GM18520 (cell line): ENCODE data around the gene TGFA.

Experiments used
- ATAC-seq: cut with Tn5 transposase; IDR thresholded peaks from one replicate; pipeline ENCODE4 v1.9.1; 2021; ENCODE audit not compliant: unreplicated experiment

Gene TGFA

DNA sequence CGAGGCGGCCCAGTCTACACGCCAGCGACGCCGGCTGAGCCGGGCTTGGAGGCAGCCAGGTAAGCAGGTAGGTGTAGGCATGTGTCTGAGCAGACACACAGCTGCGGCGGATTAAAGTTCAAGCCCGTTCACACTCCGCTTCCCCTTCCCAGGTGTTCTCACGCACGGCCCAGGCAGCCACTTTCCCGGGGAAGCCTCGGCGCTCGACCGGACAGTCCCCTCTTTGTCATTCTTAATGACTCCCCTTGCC is 367 bp downstream of the TGFA start:
- no peak for ATAC-seq

DNA sequence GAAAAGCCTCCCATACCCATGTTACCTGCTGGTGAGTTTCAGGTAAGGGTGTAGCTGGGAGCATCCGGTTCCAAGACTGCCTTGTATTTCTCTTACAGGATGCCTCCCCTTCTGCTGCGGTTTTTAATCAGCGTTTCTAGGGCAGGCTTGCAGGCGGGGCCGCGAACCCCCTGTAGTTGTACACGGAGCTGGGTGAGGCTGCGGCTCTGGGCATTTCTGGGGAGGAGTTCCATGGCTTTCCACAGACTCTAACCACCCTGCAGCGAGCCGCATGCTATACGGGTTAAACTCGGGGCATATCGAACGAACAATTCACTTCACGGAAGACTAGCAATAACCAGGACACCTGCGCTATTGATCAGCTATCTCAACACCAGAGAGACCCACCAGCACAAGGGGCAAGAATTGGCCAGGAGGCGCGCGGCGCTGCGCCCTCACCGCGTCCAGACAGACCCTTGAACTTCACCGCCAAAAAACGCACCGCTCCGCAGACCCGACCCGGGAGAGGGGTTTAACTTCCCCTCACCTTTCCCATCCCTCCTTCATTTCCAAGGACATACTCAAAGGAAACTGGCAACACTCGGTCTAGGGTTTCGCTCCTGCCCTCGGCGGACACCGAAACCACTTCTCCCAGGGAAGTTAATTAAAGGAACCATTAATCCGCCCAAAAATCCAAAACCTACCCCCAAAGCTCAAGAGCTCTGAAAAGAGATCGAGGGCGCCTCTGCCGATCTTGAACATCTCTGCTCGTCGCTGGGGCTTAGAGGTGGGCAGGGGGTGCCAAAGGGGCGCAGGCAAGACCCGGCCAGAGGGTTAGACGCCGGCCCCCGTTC is 909 bp downstream of the TGFA start:
- ATAC-seq: no peak

DNA sequence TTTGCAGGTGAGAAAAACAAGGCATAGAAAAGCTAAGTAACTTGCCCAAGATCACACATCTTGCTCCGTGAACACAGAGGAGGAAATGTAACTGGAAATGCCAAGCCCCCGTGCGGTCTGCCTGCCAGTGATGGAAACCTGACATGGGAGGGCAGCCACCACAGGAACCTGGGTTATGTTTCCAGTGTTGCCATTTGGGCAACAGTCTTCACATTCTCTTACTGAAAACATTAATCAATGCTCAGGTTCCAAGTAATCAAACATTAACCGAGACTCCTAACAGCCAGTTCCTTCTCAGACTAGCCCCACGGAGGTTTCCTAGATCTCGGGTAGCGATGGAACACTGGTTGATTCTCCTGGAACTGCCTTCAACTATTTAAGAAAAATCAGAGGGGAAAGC is 2.5 kb downstream of the TGFA start:
- no peak for ATAC-seq

DNA sequence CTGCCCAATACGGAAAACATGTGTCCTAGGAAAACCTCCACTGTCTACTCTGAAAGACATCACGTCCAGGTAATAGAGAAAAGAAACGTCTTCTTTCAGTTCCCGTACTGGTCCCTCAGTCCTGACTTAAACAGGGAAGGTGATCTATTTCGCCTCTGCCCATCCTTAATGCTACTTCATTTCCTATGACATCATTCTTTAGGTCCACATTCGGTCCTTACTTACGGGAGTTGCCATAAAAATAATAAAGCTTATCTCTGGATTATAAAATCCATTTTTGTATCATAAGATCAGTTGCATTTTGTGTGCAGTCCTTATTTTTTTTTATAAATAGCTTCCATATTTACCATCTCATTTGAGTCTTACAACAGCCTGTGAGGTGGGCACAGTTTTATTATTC is 3.7 kb downstream of the TGFA start:
- no peak for ATAC-seq

DNA sequence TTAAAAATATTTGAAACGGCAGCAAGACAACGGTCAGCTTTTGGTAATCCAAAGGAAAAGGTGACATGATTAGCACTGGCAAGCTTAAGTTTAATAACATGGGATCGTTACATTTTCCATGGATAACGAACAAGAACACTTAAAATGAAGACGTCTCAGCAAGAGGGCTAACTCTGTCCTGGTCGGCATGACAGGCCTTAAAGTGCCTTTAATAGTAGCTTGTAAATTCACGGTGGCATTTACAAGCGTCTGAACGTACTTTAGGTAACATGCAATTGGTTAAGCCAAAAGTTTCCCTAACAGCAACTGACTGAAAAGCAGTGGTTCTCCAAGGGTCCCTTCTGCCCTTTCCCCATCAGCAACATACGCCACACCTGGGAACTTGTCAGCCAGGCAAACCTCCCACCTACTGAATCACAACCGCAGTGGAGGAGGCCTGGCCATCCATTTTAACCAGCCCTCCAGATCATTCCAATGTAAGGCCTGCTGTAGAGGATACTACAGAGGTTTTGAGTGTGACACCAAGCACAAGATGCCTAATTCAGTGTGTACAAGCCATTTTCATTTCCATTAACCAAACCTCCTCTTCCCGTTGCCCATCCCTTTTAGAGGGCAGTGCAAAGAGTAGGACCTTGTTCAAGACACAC is 4.4 kb downstream of the TGFA start:
- no peak for ATAC-seq

DNA sequence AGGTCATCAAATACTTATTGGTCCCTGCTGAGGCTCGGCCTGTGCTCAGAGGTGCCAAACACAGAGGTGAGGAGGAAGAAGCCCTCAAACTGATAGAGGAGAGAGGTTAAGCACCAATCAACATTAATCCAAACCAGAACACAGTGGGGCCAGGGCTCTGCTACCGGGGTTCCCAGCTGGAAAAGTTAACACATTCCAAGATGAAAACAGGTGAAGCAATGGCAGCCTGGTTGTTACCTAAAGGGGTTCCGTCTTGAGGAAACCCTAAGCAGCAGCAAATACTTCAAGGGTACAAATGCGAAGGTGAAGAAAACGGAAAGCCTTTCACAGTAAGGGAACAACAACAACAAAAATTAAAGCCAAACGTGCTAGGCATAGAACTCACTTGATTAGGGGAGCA is 5.4 kb downstream of the TGFA start:
- no peak for ATAC-seq

DNA sequence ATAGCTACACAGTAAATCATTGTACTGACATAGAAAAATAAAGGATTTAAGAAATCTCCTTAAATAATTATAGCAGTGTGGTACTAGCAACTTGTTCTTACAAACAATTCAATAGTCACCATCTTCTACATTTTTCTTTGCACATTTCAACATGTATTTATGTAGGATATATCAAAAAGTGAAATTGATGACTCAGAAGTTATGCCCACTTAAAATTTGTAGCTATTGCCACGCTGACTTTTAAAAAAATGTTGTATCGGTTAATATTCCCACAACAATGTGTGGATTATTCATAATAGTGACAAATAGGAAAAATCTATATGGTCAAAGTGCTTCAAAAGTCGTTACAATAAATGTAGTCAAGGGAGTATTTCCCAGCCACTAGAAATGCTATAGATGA is 6.7 kb downstream of the TGFA start:
- ATAC-seq: no peak

DNA sequence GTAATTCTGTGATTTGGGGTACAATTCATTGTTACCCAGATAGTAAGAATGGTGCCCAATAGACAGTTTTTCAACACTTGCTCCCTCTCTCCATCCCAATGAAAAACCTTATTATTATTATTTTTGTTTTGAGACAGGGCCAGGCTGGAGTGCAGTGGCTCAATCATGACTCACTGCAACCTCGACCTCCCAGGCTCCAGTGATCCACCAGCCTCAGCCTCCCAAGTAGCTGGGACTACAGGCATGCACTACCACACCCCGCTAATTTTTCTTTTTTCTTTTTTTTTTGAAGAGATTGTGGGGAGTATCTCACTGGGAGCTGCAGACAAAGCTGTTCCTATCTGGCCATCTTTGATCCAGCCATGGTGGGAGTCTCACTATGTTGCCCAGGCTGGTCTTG is 7.2 kb downstream of the TGFA start:
- no peak for ATAC-seq

DNA sequence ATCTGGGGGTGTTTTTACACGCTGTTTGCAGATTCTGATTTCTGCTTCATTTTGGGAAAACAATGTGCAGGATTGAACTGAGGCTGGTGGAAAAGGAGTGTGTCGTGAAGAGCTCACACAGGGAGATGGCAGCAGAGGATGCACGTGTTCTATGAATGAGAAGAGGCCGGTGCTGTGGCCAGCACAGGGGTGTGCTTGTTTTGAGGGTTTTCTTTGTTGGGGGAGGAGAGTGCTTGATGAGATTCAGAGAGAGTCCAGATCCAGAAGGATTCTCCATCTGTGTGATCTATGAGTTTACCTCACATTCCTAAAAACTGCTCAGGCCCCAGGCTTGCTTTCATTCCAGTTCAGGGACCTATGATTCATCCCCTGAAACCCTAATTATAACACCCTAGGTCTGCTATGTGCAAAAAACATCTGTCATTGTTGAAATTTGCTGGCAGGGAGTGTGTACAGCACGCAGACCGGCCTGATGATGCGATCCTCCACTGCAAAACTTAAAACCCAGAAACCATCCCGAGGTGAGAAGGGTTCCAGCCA is 12.1 kb downstream of the TGFA start:
- ATAC-seq: no peak

DNA sequence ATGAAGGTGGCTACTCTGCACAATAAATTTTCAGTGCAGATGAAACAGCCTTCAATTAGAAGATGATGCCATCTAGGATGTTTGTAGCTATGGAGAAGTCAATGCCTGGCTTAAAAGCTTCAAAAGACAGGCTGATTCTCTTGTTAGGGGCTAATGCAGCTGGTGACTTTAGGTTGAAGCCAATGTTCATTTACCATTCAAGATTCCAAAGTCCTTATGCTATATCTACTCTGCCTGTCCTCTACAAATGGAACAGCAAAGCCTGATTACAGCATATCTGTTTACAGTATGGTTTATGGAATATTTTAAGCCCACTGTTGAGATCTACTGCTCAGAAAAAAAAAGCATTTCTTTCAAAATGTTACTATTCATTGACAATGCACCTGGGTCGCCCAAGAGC is 15.8 kb downstream of the TGFA start:
- no peak for ATAC-seq

DNA sequence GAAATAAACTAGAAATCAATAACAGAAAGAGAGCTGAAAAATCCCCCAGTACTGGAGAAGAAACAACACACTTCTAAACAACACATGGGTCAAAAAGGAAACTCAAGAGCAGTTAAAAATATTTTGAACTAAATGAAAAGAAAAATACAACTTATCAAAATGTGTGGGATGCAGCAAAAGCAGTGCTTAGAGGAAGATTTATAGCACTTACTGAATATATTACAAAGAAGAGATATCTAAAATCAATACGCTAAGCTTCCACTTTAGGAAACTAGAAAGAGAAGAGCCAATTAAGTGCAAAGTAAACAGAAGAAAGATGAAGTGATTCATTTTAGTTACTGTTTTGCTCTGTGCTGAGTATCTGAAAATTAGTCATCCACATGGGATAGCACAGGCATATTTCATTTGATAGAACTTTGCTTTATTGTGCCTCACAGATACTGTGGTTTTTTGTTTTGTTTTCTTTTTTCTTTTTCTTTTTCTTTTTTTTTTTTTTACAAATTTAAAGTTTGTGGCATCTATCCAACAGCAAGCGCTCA is 17.0 kb downstream of the TGFA start:
- ATAC-seq: no peak

DNA sequence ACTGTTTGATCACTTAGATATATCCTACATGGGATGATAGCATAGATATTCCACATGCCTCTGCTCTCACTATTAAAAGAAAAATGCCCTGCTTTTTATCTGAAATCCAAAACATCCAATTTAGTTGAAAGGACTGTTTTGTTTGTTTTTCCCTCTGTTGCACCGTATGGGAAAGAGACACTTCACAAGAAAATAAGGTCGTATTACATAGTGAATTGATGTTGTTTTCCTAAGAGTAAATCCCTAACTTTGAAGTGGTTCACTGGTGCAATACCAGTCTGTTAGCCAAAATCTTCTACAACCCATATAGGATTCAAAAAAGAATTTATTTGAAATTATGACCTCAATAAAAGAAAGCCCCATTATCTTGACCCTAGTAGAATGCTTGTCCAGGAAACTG is 18.1 kb downstream of the TGFA start:
- no peak for ATAC-seq

DNA sequence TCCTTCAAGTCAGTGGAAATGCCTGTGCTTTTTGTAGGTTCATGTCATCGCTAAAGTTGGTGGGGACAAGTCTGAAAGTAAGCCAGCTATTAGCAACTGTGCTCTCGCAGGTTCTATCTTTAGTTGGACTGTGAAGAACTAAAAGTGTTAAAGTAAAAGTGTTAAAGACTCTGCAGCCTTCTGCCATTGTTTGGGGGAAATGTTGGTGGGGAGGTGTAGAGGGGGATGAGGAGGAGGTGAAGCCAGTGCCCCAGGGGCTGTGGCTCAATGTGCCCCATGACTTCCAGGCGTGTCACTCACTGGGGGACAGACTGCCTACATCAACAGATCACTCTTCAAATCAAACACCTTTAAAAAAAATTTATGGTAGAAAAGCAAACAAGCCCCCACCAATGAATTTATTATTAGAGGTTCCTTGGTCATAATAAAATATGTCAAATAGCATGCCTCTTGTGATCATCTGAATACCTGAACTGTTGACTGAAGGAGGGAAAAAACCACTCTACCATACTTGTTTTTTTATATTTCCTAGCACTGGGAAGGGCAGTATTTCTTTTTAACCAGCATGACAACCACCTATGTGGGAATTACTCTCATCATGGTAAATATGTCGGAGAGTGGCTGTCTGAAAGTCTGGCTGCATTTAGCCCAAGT is 19.3 kb downstream of the TGFA start:
- no peak for ATAC-seq

DNA sequence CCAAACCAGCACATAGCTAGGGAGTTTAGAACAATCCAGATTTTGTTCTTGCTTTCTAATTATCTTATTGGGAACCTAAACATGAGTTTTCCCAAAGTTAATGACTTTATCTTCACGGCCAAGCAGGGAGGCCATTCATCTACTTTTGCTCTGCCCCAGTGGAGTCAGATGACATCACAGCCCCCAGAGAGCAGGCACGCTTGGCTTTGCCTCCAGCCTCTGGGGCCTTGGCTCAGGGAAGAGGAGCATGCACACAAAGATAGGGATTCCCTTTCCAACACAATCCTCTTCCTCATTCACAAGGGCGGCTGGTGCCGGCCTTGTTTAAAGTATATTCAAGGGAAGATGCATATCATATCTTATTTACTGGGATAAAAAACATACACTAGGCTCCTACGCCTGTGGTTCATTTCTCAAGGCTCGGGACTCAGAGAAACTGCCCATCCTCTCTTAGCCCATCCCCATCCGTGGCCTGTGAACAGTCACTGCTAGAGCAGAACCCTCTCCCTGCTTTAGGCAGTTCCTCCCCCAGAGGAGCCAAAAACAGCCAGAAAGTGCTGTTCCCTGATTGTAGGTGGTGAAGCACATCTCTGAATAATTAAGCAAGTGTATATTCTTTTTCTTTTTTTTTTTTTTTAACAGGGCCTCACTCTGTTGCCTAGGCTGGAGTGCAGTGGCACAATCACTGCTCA is 21.2 kb downstream of the TGFA start:
- ATAC-seq: no peak

DNA sequence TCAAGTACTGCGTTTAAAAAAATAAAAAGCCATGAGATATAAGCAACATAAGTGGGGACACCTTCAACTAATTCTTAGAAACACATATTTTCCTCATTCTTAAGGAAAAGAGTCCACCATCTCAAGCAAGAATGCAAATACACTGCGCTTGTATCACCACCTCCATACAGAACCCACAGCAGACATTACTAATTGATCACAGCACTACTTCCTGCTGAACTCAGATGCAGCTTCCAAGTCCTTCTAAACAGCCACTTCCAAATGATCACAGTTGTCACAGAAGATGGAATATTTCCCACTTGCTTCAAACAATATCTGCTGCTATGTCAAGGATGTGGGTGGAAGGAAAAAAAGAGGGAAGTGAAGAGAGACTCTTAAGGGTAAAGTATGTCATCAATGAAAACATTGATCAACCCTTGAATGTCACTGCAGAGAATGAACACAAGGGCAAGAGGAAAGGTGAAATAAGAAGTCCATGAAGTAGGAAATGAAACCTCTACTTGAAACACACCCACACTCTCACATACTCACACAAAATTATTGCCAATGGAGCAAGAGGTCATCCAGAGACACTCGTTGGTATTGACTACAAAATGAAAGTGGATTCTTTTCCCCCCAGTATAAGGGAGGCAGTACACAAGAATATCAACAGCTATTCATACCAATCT is 22.1 kb downstream of the TGFA start:
- ATAC-seq: no peak

DNA sequence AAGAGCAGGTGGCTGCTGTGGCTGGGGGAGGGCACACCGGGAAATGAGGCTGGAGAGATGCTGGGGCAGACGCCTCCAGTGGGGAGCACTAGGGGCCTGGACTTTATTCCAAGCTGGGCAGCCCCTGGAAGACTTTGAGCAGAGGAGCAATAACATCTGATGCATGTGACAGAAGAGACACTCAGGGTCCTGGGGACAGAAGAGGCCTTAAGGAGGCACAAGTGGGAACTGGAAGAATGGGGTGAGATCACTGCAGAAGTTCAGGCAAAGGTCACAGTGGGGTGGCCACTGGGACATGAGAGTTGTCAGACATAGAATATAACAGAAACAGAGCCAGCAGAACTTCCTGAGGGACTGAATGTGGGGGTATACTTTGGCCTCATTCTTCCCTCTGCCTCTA is 24.0 kb downstream of the TGFA start:
- no peak for ATAC-seq

DNA sequence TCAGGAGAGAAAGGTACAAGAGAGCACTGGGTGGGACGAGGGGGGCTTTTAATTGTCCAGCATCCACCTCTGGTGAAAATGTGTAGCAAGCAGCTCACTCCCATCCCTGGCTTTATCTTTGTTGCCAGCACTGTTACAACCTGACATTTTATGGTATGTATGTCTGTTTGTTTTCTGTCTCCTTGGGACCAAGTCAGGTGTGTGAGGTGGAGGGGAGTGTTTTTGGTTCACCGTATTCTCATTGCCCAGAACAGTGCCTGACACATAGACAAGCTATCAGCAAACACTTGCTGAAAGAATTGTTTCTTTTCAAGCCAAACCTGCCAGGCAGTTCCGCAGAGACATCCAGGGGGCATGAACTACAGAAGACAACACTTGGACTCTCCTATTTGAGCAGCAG is 24.7 kb downstream of the TGFA start:
- ATAC-seq: no peak

DNA sequence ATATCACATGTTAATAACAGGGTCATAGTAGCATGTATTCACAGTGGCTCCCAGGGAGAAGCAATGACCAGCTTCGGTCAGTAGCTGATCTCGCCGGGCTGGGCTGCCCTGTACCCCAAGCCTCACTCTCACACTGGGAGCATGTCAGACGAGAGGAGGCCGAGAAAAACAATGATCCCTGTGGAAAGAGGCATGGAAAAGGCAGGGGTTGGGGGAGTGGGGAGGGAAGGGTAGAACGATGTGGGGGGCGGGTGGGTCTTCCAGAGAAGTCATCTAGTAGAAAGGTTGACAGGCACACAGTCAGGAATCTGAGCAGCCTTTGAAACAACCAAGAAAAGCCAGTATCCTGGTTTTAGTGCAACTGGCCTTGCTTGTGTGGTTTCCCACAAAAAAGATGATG is 25.4 kb downstream of the TGFA start:
- ATAC-seq: no peak

DNA sequence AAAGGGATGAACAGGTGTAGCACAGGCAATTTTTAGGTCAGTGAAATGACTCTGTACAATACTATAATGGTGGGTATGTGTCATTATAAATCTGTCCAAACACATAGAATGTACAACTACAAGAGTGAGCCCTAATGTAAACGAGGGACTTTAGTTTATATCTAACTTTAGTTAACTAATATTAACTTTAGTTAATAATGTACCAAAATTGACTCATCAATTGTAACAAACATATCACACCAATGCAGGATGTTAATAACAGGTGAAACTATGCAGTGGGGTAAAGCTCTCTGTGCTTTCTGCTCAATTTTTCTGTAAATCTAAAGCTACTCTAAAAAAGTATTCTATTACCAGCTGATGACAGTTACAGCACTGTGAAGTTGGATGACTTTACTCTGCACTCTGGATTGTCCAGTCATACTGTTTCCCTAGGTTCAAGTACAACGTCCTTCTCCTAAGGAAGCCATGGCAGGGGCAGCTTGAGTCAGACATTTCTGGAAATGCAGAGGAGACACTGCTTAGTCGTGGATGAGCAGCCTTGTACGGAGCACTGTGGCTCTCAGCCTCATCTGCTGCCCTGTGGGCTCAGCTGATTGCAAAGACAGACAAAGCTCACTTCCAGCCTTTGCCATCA is 26.1 kb downstream of the TGFA start:
- ATAC-seq: no peak

DNA sequence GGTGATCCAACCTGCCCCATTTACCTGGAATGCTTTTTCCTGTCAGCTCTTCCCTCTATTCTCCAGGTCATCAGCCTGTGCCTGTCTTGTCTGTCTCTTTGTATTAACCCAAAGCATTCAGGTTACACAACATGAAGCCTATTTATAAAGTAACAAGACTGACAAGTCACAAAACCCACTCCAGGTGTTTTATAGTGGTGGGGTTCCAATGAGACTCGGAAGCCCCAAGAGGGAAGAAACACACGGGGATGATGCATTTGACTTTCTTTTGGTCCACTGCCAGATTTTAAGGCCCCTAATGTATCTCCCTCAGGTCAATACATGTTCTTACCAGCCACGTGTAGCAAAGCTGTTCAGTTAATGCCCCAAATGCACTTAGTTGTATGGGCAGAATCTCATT is 27.5 kb downstream of the TGFA start:
- ATAC-seq: no peak
